Smooth muscle cell (in vitro differentiated cells): ENCODE measurements around the gene CD300A. TPM values are rescaled to one million over a fixed set of nuclear protein-coding genes. Genes with fewer than 3 reads are reported as not detected.

ENCODE experiments used
- DNase-seq: peaks from one replicate; lab custom pipeline; 2025; ENCODE audit not compliant: unreplicated experiment; lab: John Stamatoyannopoulos, UW
- H2AFZ ChIP-seq: fragments of 200-600 bp; sonication (generic); 2 replicates; pipeline ENCODE4 v1.6.0; 2016; ENCODE audit warnings: antibody characterized with exemption, low read depth, mild to moderate bottlenecking
- H3F3A ChIP-seq: fragments of 200-600 bp; sonication (generic); 2 replicates; pipeline ENCODE4 v1.6.0; 2017; ENCODE audit warnings: antibody characterized with exemption, low read depth
- H3K27ac ChIP-seq: fragments of 200-600 bp; sonication (generic); 2 replicates; pipeline ENCODE4 v1.5.1; 2016; ENCODE audit warnings: low read depth, mild to moderate bottlenecking
- H3K27me3 ChIP-seq: fragments of 200-600 bp; sonication (generic); 2 replicates; pipeline ENCODE4 v1.6.1; 2016; ENCODE audit warnings: low read depth, mild to moderate bottlenecking
- H3K36me3 ChIP-seq: fragments of 200-600 bp; sonication (generic); 2 replicates; pipeline ENCODE4 v1.5.1; 2016; ENCODE audit warnings: low read depth
- H3K4me1 ChIP-seq: fragments of 200-600 bp; sonication (generic); 2 replicates; pipeline ENCODE4 v1.5.1; 2016; ENCODE audit warnings: low read depth
- H3K4me2 ChIP-seq: fragments of 200-600 bp; sonication (generic); 2 replicates; pipeline ENCODE4 v1.6.0; 2016; ENCODE audit warnings: mild to moderate bottlenecking
- H3K4me3 ChIP-seq: fragments of 200-600 bp; sonication (generic); 2 replicates; pipeline ENCODE4 v1.5.1; 2016; ENCODE audit warnings: mild to moderate bottlenecking
- H3K79me2 ChIP-seq: fragments of 200-600 bp; sonication (generic); 2 replicates; pipeline ENCODE4 v1.6.0; 2016; ENCODE audit warnings: low read depth, mild to moderate bottlenecking
- H3K9ac ChIP-seq: fragments of 200-600 bp; sonication (generic); 2 replicates; pipeline ENCODE4 v1.6.0; 2016; ENCODE audit warnings: low read depth
- H3K9me3 ChIP-seq: fragments of 200-600 bp; sonication (generic); replicated peaks from 2 replicates; pipeline ENCODE4 v1.5.1; 2016; ENCODE audit warnings: low read depth
- H4K20me1 ChIP-seq: fragments of 200-600 bp; sonication (generic); 2 replicates; pipeline ENCODE4 v1.6.0; 2016; ENCODE audit warnings: low read depth
- CTCF ChIP-seq: fragments of 200-600 bp; sonication (generic); IDR thresholded peaks from 2 replicates; pipeline ENCODE4 v1.5.1; 2017; ENCODE audit warnings: borderline replicate concordance, mild to moderate bottlenecking, antibody characterized with exemption; ENCODE audit not compliant: insufficient read depth, poor library complexity, severe bottlenecking
- WGBS: methylation state at CpG from one replicate; pipeline ENCODE4 v1.1.7; 2016; ENCODE audit warnings: low lambda C conversion rate; 5-methylcytosine and 5-hydroxymethylcytosine counted together
- polyA plus RNA-seq: library from polyadenylated mRNA; unstranded; fragments of >200 nt; fragmentation: Nextera tagmentation; extraction: Ambion mirVana; gene quantifications from 2 replicates; pipeline ENCODE4 v1.2.1, GENCODE V29; 2016
- total RNA-seq: library from RNA; depleted of rRNA; stranded (reverse); fragments of >200 nt; gene quantifications from 2 replicates; pipeline ENCODE4 v1.2.3, GENCODE V29; 2014

Gene CD300A
- total and polyA plus RNA-seq, 2 experiments from 2014 or later: not detected

GRCh38 chr17:74458835-74459234 lies 7.6 kb upstream of the CD300A start:
- 80% methylated on average over 3 of the region's 3 CpGs for WGBS

DNA sequence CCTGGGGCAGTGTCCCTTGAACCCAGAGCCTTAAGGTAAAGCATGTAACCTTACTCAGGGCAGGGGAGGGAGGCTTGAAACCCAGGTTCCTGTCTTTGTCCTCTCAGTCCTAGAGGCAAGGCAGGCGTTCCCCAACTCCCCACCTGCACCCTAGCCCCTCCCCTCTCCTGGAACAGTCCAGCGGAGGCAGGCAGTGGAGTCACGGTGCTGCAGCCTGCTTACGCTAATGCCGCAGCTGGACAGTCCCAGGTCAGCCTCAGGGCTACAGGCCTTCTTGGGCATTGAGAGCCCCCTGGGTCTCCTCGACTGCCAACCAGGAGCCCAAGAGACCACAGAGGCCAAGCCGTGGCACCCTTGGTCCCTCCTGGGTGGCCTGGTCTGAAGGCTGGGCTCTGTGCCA lies 6.8 kb upstream of the CD300A start:
- Histone ChIP-seq H3K9me3 (no peaks in the 10 kb centered on the region), H4K20me1 (no peaks in the 10 kb centered on the region), H2AFZ (no peak overlapping the region), H3K27ac (no peak overlapping the region), H3K9ac (no peak overlapping the region), H3K79me2 (no peaks in the 10 kb centered on the region), H3K36me3 (no peaks in the 10 kb centered on the region), H3F3A (no peaks in the 10 kb centered on the region), H3K4me3 (no peak overlapping the region), H3K27me3 (no peaks in the 10 kb centered on the region), H3K4me1 (peaks cover 13% of the 10 kb centered on the region), H3K4me2 (no peak overlapping the region)
- DNase-seq: no peak
- WGBS: 79% methylated on average over 7 of the region's 7 CpGs
- no peak for TF ChIP-seq CTCF

More at GRCh38 chr17:74458835-74459234, 7.6 kb upstream of the CD300A start:
- Histone ChIP-seq H3K9me3 (no peaks in the 10 kb centered on the region), H2AFZ (no peak overlapping the region), H3F3A (no peaks in the 10 kb centered on the region), H4K20me1 (no peaks in the 10 kb centered on the region), H3K4me1 (peaks cover 18% of the 10 kb centered on the region), H3K9ac (no peak overlapping the region), H3K4me3 (no peak overlapping the region), H3K4me2 (no peak overlapping the region), H3K27me3 (no peaks in the 10 kb centered on the region), H3K79me2 (no peaks in the 10 kb centered on the region), H3K27ac (no peak overlapping the region), H3K36me3 (no peaks in the 10 kb centered on the region)
- no peak for TF ChIP-seq CTCF
- DNase-seq: no peak

DNA sequence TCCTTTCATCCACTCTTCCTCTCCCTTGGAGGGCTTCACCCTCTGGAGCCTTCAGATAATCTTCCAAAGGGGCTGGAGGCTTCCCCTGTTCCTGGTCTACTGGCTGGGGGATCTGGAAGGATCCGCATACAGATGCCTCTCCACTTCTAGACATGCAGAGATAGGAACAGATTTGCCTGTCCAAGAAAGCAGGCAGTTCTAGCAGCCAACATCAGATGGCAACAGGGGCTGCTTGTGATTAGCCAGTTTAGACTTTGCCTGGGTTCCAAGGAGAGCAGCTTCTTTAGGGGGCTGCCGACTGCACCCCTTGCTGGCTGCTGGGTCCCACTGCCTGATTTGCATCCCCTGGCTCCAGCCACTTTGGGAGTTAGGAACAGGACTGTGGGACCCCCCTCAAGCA lies 6.2 kb upstream of the CD300A start:
- Histone ChIP-seq H3K4me3 (no peak overlapping the region), H3K27ac (no peak overlapping the region), H3K36me3 (no peaks in the 10 kb centered on the region), H3K4me1 (peaks cover 7% of the 10 kb centered on the region), H2AFZ (no peak overlapping the region), H3K4me2 (no peak overlapping the region), H3K9ac (no peak overlapping the region), H3F3A (no peaks in the 10 kb centered on the region), H3K9me3 (no peaks in the 10 kb centered on the region), H4K20me1 (no peaks in the 10 kb centered on the region), H3K79me2 (no peaks in the 10 kb centered on the region), H3K27me3 (no peaks in the 10 kb centered on the region)
- DNase-seq: no peak
- no peak for TF ChIP-seq CTCF
- WGBS: 83% methylated on average over 2 of the region's 2 CpGs

DNA sequence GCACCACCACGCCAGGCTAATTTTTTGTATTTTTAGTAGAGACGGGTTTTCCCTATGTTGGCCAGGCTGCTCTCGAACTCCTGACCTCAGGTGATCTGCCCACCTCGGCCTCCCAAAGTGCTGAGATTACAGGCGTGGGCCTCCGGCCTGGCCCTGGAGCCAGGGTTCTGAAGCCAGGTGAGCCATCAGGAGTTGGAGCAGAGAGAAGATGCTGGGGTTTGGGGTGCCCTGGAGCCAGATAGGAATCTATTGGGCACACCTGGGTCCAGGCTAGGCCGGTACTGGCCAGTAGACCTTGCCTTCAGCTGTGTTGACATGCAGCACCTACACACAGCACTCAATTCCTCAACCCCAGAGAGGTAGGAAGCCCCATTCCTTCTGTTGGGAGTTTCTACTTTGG lies 5.4 kb upstream of the CD300A start:
- Histone ChIP-seq H2AFZ (no peak overlapping the region), H3K9me3 (no peaks in the 10 kb centered on the region), H3K79me2 (no peaks in the 10 kb centered on the region), H4K20me1 (no peaks in the 10 kb centered on the region), H3K4me3 (no peak overlapping the region), H3K27ac (no peak overlapping the region), H3K9ac (no peak overlapping the region), H3K4me2 (no peak overlapping the region), H3K27me3 (no peaks in the 10 kb centered on the region), H3F3A (no peaks in the 10 kb centered on the region), H3K36me3 (no peaks in the 10 kb centered on the region), H3K4me1 (peaks cover 2% of the 10 kb centered on the region)
- 96% methylated on average over 7 of the region's 7 CpGs for WGBS
- TF ChIP-seq CTCF: no peak
- no peak for DNase-seq
